ENCODE data around the gene MAPKBP1. TPM values are rescaled to one million over a fixed set of nuclear protein-coding genes. Genes with fewer than 3 reads are reported as not detected.

MAPKBP1 gene
- total and polyA plus RNA-seq, 7 experiments from 2014 or later, result 3.0 to 44.7 (median 37.2) TPM

DNA sequence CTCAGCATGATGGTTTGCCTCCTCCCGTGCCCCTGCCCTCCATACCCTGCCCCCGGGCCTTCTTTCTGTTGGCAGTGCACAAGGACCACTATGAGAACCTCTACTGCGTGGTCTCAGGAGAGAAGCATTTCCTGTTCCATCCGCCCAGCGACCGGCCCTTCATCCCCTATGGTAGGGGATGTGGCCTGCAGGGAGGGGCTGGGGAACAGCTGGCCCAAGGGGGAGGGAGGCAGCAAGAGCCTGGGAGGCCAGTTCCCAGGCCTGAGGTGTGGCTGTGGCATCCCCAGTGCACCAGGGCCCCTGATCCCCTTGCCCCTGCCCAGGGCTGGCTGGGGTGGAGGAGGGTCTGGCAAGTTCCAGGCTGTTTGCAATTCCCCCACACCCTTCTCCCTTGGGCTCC is 61.8 kb downstream of the MAPKBP1 start:
- intact Hi-C loops (cut with micrococcal nuclease), result no loop called here
- no peaks in the 10 kb centered on the region for H3K27me3 ChIP-seq (ENCODE audit: control insufficient read depth in 2 of 2, insufficient read depth in 2 of 2, low read length in 2 of 2)
- POLR2A ChIA-PET, result no interaction called here
- H3K4me3 Mint-ChIP-seq, result no peak overlapping the region
- no peak overlapping the region for H3K27ac Mint-ChIP-seq
- H3K36me3 ChIP-seq (ENCODE audit: control insufficient read depth in 2 of 3, insufficient read depth in 3 of 3, low read length in 3 of 3), result peaks cover 1 to 58% (median 4%) of the 10 kb centered on the region in 3 experiments
- no peaks in the 10 kb centered on the region for H3K9me3 Mint-ChIP-seq
- ATAC-seq, result no peak
- CTCF ChIA-PET, result no interaction called here
- no peak overlapping the region for H3K27ac ChIP-seq (ENCODE audit: low read depth, low read length)
- H3K27me3 Mint-ChIP-seq, result no peaks in the 10 kb centered on the region
- H3K36me3 Mint-ChIP-seq, result peaks cover 0 to 17% (median 5%) of the 10 kb centered on the region in 5 donors
- DNase-seq, result no peak
- H3K9me3 ChIP-seq (ENCODE audit: control insufficient read depth in 2 of 3, low read length in 3 of 3), result no peaks in the 10 kb centered on the region
- H3K4me3 ChIP-seq (ENCODE audit: low read length), result no peak overlapping the region
- H3K4me1 ChIP-seq (ENCODE audit: control insufficient read depth in 2 of 2, insufficient read depth in 2 of 2, low read length in 2 of 2), result peaks cover 9 to 20% of the 10 kb centered on the region in 2 donors
- H3K4me1 Mint-ChIP-seq, result peaks cover 29 to 45% (median 36%) of the 10 kb centered on the region in 7 donors

DNA sequence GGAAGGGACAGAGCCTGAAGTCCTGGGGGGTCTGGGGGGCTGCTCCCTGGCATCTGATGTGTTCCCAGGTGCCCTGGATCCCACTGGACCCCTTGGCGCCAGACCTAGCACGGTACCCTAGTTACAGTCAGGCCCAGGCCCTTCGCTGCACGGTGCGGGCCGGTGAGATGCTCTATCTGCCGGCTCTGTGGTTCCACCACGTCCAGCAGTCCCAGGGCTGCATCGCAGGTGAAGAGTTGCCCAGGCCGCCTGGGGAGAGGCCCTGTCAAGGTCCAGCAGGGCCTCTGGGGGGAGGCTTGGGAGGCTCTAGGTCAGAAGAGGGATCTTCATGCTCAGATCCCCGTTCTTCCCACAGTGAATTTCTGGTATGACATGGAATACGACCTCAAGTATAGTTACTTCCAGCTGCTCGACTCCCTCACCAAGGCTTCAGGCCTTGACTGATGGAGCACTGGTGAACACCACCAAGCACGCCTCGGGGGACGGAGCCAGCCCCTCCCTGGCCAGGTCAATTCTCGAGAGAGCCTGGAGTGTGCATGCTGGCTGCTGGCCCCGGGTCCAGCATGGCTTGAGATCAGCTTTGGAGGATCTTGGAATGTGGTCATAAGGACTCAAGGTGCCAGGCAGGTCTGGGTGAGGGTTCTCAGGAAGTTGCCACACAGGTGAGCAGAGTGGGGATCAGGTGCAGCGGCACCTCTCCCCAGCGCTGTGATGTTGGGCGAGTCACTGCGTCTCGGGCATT is 62.6 kb downstream of the MAPKBP1 start:
- no peak for ATAC-seq
- no peak for DNase-seq
- Mint-ChIP-seq H3K9me3 (no peaks in the 10 kb centered on the region), H3K4me1 (peaks cover 23 to 37% (median 28%) of the 10 kb centered on the region in 7 donors), H3K27me3 (no peaks in the 10 kb centered on the region), H3K27ac (no peak overlapping the region), H3K36me3 (peaks cover 0 to 17% (median 5%) of the 10 kb centered on the region in 5 donors), H3K4me3 (no peak overlapping the region)
- POLR2A ChIA-PET, result interaction anchor here (1.4 kb wide), 1 partner anchor 15 kb away, joined by 3 read pairs; no protein-coding TSS in a partner anchor
- H3K4me1 ChIP-seq (ENCODE audit: control insufficient read depth in 2 of 2, insufficient read depth in 2 of 2, low read length in 2 of 2), result peaks cover under 1 to 12% of the 10 kb centered on the region in 2 donors
- H3K9me3 ChIP-seq (ENCODE audit: control insufficient read depth in 2 of 3, low read length in 3 of 3), result no peaks in the 10 kb centered on the region
- CTCF ChIA-PET, result interaction anchor here (0.7 kb wide), 1 partner anchor 68 kb away, joined by 3 read pairs; no protein-coding TSS in a partner anchor
- intact Hi-C loops (cut with micrococcal nuclease), result no loop called here
- peaks cover 4 to 63% (median 4%) of the 10 kb centered on the region in 3 experiments for H3K36me3 ChIP-seq (ENCODE audit: control insufficient read depth in 2 of 3, insufficient read depth in 3 of 3, low read length in 3 of 3)
- H3K27ac ChIP-seq (ENCODE audit: low read depth, low read length), result no peak overlapping the region
- H3K27me3 ChIP-seq (ENCODE audit: control insufficient read depth in 2 of 2, insufficient read depth in 2 of 2, low read length in 2 of 2), result no peaks in the 10 kb centered on the region
- H3K4me3 ChIP-seq (ENCODE audit: low read length), result no peak overlapping the region

DNA sequence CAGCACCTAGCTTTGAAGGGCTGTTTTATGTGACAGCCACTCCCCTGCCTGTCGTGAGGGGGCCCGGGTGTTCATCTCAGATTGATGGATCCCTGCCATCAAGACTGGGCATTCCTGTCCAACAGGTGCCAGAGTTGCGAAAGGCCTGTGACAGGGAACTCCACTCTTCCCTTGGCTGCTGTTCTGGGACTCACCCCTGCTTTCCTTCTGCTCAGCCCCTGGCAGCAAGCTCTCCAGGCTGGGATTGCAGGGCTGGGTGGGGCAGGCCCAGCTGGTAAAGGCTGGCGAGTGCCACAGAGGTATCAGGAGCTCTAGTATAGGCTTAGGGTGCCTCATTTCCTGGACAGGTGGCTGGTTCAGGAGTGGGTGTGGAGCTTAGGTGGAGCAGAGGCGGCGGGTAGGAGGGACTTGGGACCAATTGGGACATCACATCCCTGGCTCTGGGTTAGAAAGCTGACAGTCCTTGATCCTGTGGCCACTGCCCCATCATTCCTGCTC is 64.2 kb downstream of the MAPKBP1 start, which contains the start of gene PLA2G4B:
Gene PLA2G4B, plus strand, starts transcription at position 448 of the 498 bp plus-strand sequence. CDS start 67 bp downstream, outside the sequence.
- no peak for ATAC-seq
- intact Hi-C loops (cut with micrococcal nuclease), result no loop called here
- ChIA-PET CTCF (interaction anchor here (0.6 kb wide), 2 partner anchors 25 to 99 kb away, joined by 3 read pairs; no protein-coding TSS in a partner anchor), POLR2A (interaction anchor here (0.6 to 1.4 kb wide), 2 partner anchors 14 to 1314 kb away, joined by 3 to 4 read pairs; no protein-coding TSS in a partner anchor)
- Histone ChIP-seq H3K27me3 (ENCODE audit: control insufficient read depth in 2 of 2, insufficient read depth in 2 of 2, low read length in 2 of 2) (no peaks in the 10 kb centered on the region), H3K4me3 (ENCODE audit: low read length) (no peak within 1 kb of the TSS), H3K36me3 (ENCODE audit: control insufficient read depth in 2 of 3, insufficient read depth in 3 of 3, low read length in 3 of 3) (peaks cover 4 to 73% (median 8%) of the 10 kb centered on the region in 3 experiments), H3K4me1 (ENCODE audit: control insufficient read depth in 2 of 2, insufficient read depth in 2 of 2, low read length in 2 of 2) (no peaks in the 10 kb centered on the region), H3K27ac (ENCODE audit: low read depth, low read length) (no peak within 1 kb of the TSS), H3K9me3 (ENCODE audit: control insufficient read depth in 2 of 3, low read length in 3 of 3) (no peaks in the 10 kb centered on the region)
- H3K9me3 Mint-ChIP-seq, result no peaks in the 10 kb centered on the region
- no peaks in the 10 kb centered on the region for H3K27me3 Mint-ChIP-seq
- peak within 1 kb of the TSS in 2 of 9 donors; percentile 23 to 63 for H3K27ac Mint-ChIP-seq
- no peak within 1 kb of the TSS for H3K4me3 Mint-ChIP-seq
- peaks cover 0 to 10% (median 2%) of the 10 kb centered on the region in 5 donors for H3K36me3 Mint-ChIP-seq
- no peak for DNase-seq
- H3K4me1 Mint-ChIP-seq, result peaks cover 10 to 24% (median 14%) of the 10 kb centered on the region in 7 donors

DNA sequence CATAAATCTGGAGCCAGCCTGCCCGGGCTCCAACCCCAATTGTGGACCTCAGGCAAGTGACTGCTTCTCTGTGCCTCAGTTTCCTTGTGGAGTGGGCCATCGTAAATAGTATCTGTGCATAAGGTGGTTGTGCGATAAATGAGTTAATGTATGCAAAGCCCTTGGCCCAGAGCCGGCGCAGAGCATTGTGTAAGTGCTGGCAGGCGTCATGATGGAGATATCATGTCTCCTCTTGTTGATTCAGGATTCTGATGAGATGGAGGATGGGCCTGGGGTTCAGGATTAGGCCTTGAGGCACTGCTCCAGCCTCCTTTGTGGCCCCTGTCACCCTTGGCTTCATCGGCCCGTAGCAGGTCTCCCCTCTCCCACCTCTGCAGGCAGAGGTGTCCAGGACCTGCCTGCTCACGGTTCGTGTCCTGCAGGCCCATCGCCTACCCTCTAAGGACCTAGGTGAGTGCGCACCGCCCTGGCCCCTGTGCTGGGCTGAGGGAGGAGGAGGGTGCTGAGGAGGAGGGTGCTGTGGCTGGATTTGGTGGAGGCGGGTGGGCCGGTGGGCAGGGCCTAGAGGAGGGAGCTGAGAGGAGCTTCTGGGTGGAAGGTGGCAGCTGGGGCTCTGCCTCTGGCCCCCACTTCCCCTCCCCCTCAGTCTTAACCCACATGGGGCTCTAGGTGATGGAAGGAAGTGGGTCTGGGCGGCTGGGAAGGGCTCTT is 65.7 kb downstream of the MAPKBP1 start:
- no peaks in the 10 kb centered on the region for H3K9me3 ChIP-seq (ENCODE audit: control insufficient read depth in 2 of 3, low read length in 3 of 3)
- H3K4me3 ChIP-seq (ENCODE audit: low read length), result no peak overlapping the region
- POLR2A ChIA-PET, result no interaction called here
- peaks cover 4 to 84% (median 8%) of the 10 kb centered on the region in 3 experiments for H3K36me3 ChIP-seq (ENCODE audit: control insufficient read depth in 2 of 3, insufficient read depth in 3 of 3, low read length in 3 of 3)
- H3K27me3 ChIP-seq (ENCODE audit: control insufficient read depth in 2 of 2, insufficient read depth in 2 of 2, low read length in 2 of 2), result no peaks in the 10 kb centered on the region
- H3K9me3 Mint-ChIP-seq, result no peaks in the 10 kb centered on the region
- peak overlapping the region in 1 of 9 donors; percentile 23 for H3K27ac Mint-ChIP-seq
- intact Hi-C loops (cut with micrococcal nuclease), result no loop called here
- no peak overlapping the region for H3K4me3 Mint-ChIP-seq
- ATAC-seq (no peak), DNase-seq (no peak)
- no peak overlapping the region for H3K27ac ChIP-seq (ENCODE audit: low read depth, low read length)
- peaks cover 0 to 5% (median 2%) of the 10 kb centered on the region in 5 donors for H3K36me3 Mint-ChIP-seq
- CTCF ChIA-PET, result no interaction called here
- H3K4me1 Mint-ChIP-seq, result peaks cover 0 to 11% (median 3%) of the 10 kb centered on the region in 7 donors
- H3K27me3 Mint-ChIP-seq, result no peaks in the 10 kb centered on the region
- no peaks in the 10 kb centered on the region for H3K4me1 ChIP-seq (ENCODE audit: control insufficient read depth in 2 of 2, insufficient read depth in 2 of 2, low read length in 2 of 2)

DNA sequence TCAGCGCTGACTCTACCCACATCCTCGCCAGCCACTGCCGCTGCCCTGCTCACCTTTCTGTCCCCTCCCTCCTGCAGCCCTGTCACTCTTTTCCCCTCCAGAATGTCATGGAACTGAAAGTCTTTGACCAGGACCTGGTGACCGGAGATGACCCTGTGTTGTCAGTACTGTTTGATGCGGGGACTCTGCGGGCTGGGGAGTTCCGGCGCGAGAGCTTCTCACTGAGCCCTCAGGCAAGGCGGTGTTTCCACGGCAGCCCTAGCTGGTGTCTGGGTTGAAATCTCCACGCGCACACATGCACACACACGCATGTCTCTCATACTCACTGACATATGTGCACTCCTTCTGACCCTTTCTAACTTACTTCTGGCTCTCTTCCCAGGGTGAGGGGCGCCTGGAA is 66.4 kb downstream of the MAPKBP1 start:
- Mint-ChIP-seq H3K4me3 (no peak overlapping the region), H3K9me3 (no peaks in the 10 kb centered on the region), H3K4me1 (peaks cover 0 to 5% (median 0%) of the 10 kb centered on the region in 7 donors), H3K27ac (no peak overlapping the region), H3K27me3 (no peaks in the 10 kb centered on the region), H3K36me3 (peaks cover 0 to 5% (median 2%) of the 10 kb centered on the region in 5 donors)
- no peak overlapping the region for H3K27ac ChIP-seq (ENCODE audit: low read depth, low read length)
- H3K36me3 ChIP-seq (ENCODE audit: control insufficient read depth in 2 of 3, insufficient read depth in 3 of 3, low read length in 3 of 3), result peaks cover 4 to 84% (median 8%) of the 10 kb centered on the region in 3 experiments
- no peak for ATAC-seq
- no peak for DNase-seq
- ChIA-PET POLR2A (no interaction called here), CTCF (interaction anchor here (1.6 kb wide), 1 partner anchor 63 kb away, joined by 3 read pairs; no protein-coding TSS in a partner anchor)
- H3K4me3 ChIP-seq (ENCODE audit: low read length), result no peak overlapping the region
- intact Hi-C loops (cut with micrococcal nuclease), result no loop called here
- H3K4me1 ChIP-seq (ENCODE audit: control insufficient read depth in 2 of 2, insufficient read depth in 2 of 2, low read length in 2 of 2), result no peaks in the 10 kb centered on the region
- no peaks in the 10 kb centered on the region for H3K27me3 ChIP-seq (ENCODE audit: control insufficient read depth in 2 of 2, insufficient read depth in 2 of 2, low read length in 2 of 2)
- H3K9me3 ChIP-seq (ENCODE audit: control insufficient read depth in 2 of 3, low read length in 3 of 3), result no peaks in the 10 kb centered on the region

DNA sequence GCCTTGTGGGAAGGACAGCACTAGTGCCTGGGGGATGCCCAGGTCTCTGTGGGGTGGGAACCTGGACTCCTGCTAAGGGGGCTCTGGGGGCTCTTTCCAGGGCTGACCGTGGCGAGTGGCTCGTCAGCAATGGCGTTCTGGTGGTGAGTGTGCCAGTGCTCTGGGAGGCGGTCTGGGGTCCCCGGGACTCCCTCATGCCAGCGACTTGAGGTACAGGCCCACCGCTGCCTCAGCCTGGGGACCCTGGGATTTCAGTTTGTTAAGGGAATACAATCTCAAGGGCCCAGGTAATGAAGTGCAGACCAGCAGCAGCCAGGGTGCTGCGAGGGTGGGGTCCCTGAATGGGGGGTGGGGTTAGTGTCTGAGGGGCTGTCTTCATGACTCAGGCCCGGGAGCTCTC is 66.8 kb downstream of the MAPKBP1 start:
- DNase-seq (no peak), ATAC-seq (no peak)
- peaks cover 0 to 5% (median 0%) of the 10 kb centered on the region in 7 donors for H3K4me1 Mint-ChIP-seq
- Histone ChIP-seq H3K27me3 (ENCODE audit: control insufficient read depth in 2 of 2, insufficient read depth in 2 of 2, low read length in 2 of 2) (no peaks in the 10 kb centered on the region), H3K27ac (ENCODE audit: low read depth, low read length) (no peak overlapping the region), H3K4me1 (ENCODE audit: control insufficient read depth in 2 of 2, insufficient read depth in 2 of 2, low read length in 2 of 2) (no peaks in the 10 kb centered on the region), H3K9me3 (ENCODE audit: control insufficient read depth in 2 of 3, low read length in 3 of 3) (no peaks in the 10 kb centered on the region), H3K4me3 (ENCODE audit: low read length) (no peak overlapping the region), H3K36me3 (ENCODE audit: control insufficient read depth in 2 of 3, insufficient read depth in 3 of 3, low read length in 3 of 3) (peaks cover 4 to 84% (median 8%) of the 10 kb centered on the region in 3 experiments)
- ChIA-PET CTCF (interaction anchor here (1.6 kb wide), 1 partner anchor 63 kb away, joined by 3 read pairs; no protein-coding TSS in a partner anchor), POLR2A (no interaction called here)
- no peaks in the 10 kb centered on the region for H3K27me3 Mint-ChIP-seq
- intact Hi-C loops (cut with micrococcal nuclease), result no loop called here
- H3K27ac Mint-ChIP-seq, result peak overlapping the region in 1 of 9 donors; percentile 25
- H3K9me3 Mint-ChIP-seq, result no peaks in the 10 kb centered on the region
- peaks cover 0 to 5% (median 2%) of the 10 kb centered on the region in 5 donors for H3K36me3 Mint-ChIP-seq
- H3K4me3 Mint-ChIP-seq, result no peak overlapping the region

Measured in naive thymus-derived CD4-positive, alpha-beta T cell (primary cell).